ENCODE results near the gene IPO5.

IPO5 gene

DNA sequence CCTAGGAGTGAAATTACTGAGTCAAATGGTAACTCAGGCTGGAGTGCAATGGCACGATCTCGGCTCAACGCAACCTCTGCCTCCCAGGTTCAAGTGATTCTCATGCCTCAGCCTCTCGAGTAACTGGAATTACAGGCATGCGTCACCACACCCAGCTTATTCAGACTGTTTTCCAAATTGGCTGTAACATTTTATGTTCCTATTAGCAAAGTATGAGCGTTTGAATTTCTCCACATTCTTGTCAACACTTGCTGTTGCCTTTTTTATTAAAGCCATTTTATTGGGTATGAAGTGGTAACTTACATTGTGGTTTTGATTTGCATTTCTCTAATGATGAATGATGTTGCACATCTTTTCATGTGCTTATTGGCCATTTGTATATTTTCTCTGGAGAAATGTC lies 7.9 kb downstream of the IPO5 start:
- Histone ChIP-seq H3K9me3 (ENCODE audit: control insufficient read depth, low read length) (no peaks in the 10 kb centered on the region), H3K4me3 (ENCODE audit: low read length) (no peak overlapping the region), H3K4me1 (ENCODE audit: control insufficient read depth, insufficient read depth, low read length) (no peaks in the 10 kb centered on the region), H3K9ac (ENCODE audit: low read length) (no peak overlapping the region), H3K27me3 (ENCODE audit: control insufficient read depth, insufficient read depth, low read length) (no peaks in the 10 kb centered on the region), H3K36me3 (ENCODE audit: control insufficient read depth, insufficient read depth, low read length) (no peaks in the 10 kb centered on the region)

DNA sequence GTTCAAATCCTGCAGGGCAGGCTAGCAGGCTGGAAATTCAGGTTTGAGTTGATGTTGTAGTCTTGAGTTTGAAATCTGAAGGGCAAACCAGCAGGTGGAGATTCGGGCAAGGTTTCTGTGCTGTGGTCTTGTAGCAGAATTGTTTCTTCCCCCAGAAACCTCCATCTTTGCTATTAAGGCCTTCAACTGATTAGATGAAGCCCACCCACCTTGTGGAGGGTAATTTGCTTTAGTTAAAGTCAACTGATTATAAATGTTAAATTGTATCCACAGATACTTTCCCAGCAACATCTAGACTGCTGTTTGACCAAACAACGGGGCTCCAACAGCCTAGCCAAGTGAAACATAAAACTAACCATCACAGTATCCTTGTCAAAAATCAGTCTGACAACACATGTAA lies 9.4 kb downstream of the IPO5 start:
- Histone ChIP-seq H3K36me3 (ENCODE audit: control insufficient read depth, insufficient read depth, low read length) (no peaks in the 10 kb centered on the region), H3K4me1 (ENCODE audit: control insufficient read depth, insufficient read depth, low read length) (no peaks in the 10 kb centered on the region), H3K27me3 (ENCODE audit: control insufficient read depth, insufficient read depth, low read length) (no peaks in the 10 kb centered on the region), H3K4me3 (ENCODE audit: low read length) (no peak overlapping the region), H3K9ac (ENCODE audit: low read length) (no peak overlapping the region), H3K9me3 (ENCODE audit: control insufficient read depth, low read length) (no peaks in the 10 kb centered on the region)

DNA sequence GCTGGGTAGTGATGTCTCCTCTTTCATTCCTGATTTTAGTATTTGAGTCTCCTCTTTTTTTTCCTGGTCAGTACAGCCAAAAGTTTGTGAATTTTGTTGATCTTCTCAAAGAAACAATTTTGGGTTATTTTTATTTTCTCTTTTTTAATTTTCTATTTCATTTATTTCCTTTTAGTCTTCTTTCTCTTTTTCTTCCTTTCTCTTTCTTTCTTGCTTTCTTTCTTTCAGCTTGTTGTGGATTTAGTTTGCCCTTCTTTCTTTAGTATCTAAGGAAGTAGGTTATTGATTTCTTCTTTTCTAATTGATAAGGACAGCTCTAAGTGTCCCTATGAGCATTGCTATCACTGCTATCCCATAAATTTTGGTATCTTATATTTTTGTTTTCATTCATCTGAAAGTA lies 13.8 kb downstream of the IPO5 start:
- Histone ChIP-seq H3K9me3 (ENCODE audit: control insufficient read depth, low read length) (no peaks in the 10 kb centered on the region), H3K36me3 (ENCODE audit: control insufficient read depth, insufficient read depth, low read length) (no peaks in the 10 kb centered on the region), H3K4me1 (ENCODE audit: control insufficient read depth, insufficient read depth, low read length) (no peaks in the 10 kb centered on the region), H3K9ac (ENCODE audit: low read length) (no peak overlapping the region), H3K27me3 (ENCODE audit: control insufficient read depth, insufficient read depth, low read length) (no peaks in the 10 kb centered on the region), H3K4me3 (ENCODE audit: low read length) (no peak overlapping the region)

DNA sequence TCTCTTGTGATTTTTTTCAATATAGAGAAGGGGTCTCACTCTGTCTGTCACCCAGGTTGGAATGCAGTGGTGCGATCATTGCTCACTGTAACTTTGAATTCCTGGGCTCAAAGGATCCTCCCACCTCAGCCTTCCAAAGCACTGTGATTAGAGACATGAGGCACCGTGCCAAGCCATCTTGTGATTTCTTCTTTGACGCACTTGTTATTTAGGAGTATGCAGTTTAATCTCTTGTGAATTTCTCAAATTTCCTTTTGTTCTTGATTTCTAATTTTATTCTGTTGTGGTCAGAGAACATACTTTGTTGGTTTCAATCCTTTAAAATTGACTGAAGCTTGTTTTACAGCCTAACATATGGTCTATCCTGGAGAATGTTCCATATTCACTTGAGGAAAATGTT lies 14.5 kb downstream of the IPO5 start:
- no peak overlapping the region for H3K9ac ChIP-seq (ENCODE audit: low read length)
- H3K36me3 ChIP-seq (ENCODE audit: control insufficient read depth, insufficient read depth, low read length) = no peaks in the 10 kb centered on the region
- H3K27me3 ChIP-seq (ENCODE audit: control insufficient read depth, insufficient read depth, low read length) = no peaks in the 10 kb centered on the region
- H3K4me1 ChIP-seq (ENCODE audit: control insufficient read depth, insufficient read depth, low read length) = no peaks in the 10 kb centered on the region
- H3K4me3 ChIP-seq (ENCODE audit: low read length) = no peak overlapping the region
- H3K9me3 ChIP-seq (ENCODE audit: control insufficient read depth, low read length) = no peaks in the 10 kb centered on the region

- no peaks in the 10 kb centered on the region for H3K9me3 ChIP-seq (ENCODE audit: control insufficient read depth, low read length)
- H3K36me3 ChIP-seq (ENCODE audit: control insufficient read depth, insufficient read depth, low read length) = no peaks in the 10 kb centered on the region
- peaks cover 4% of the 10 kb centered on the region for H3K4me1 ChIP-seq (ENCODE audit: control insufficient read depth, insufficient read depth, low read length)
- no peak overlapping the region for H3K9ac ChIP-seq (ENCODE audit: low read length)
- H3K27me3 ChIP-seq (ENCODE audit: control insufficient read depth, insufficient read depth, low read length) = no peaks in the 10 kb centered on the region
- no peak overlapping the region for H3K4me3 ChIP-seq (ENCODE audit: low read length)
Measured at GRCh38 chr13:97971519-97971918, 18.0 kb downstream of the IPO5 start.

DNA sequence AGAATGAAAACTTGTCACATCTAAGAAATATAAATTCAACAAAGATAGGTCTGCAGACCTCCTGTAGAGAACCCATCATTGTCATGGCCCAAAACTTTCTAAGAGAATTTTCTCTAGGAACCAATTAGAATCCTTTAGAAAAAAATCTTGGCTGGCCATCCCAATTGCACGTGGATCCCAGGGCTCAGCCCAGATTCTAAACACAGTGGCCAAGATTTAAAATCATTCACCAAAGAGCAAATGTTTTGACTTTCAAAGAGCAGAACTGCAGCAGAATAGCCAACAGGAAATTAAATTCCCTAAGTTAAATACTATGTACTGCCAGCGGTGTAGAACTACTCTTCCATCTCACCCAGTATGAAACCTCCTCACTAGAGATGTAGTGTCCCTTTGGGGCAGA lies 21.3 kb downstream of the IPO5 start:
- no peaks in the 10 kb centered on the region for H3K36me3 ChIP-seq (ENCODE audit: control insufficient read depth, insufficient read depth, low read length)

DNA sequence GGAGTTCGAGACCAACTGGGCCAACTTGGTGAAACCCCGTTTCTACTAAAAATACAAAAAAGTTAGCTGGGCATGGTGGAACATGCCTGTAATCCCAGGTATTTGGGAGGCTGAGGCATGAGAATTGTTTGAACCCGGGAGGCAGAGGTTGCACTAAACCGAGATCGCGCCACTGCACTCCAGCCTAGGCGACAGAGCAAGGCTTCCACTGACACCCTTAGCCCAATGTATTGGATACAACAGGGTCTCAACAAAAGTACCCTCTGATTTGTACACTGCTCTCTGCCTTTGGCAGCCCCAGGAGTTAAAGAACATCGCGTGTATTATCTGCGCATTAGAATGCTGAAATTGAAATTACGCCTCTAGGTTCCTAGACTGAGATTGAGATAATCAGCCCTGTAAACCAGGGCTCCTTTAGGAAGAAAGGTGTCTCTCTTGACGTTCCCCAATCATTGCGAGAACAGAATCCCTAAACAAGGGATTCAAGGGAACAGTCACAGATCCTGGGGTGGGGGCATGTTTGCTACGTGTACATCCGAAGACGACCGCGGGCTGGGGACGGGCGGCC lies 21.9 kb downstream of the IPO5 start:
- Histone ChIP-seq H3K9ac (ENCODE audit: low read length) (peak overlapping the region; percentile 87), H3K9me3 (ENCODE audit: control insufficient read depth, low read length) (no peaks in the 10 kb centered on the region), H3K27me3 (ENCODE audit: control insufficient read depth, insufficient read depth, low read length) (no peaks in the 10 kb centered on the region), H3K4me1 (ENCODE audit: control insufficient read depth, insufficient read depth, low read length) (peaks cover 7% of the 10 kb centered on the region), H3K4me3 (ENCODE audit: low read length) (peak overlapping the region; percentile 57), H3K36me3 (ENCODE audit: control insufficient read depth, insufficient read depth, low read length) (no peaks in the 10 kb centered on the region)

More for the DNA sequence above, 21.3 kb downstream of the IPO5 start:
- H3K9me3 ChIP-seq (ENCODE audit: control insufficient read depth, low read length) = no peaks in the 10 kb centered on the region
- no peaks in the 10 kb centered on the region for H3K27me3 ChIP-seq (ENCODE audit: control insufficient read depth, insufficient read depth, low read length)
- no peak overlapping the region for H3K4me3 ChIP-seq (ENCODE audit: low read length)
- H3K9ac ChIP-seq (ENCODE audit: low read length) = no peak overlapping the region
- H3K4me1 ChIP-seq (ENCODE audit: control insufficient read depth, insufficient read depth, low read length) = peaks cover 7% of the 10 kb centered on the region

DNA sequence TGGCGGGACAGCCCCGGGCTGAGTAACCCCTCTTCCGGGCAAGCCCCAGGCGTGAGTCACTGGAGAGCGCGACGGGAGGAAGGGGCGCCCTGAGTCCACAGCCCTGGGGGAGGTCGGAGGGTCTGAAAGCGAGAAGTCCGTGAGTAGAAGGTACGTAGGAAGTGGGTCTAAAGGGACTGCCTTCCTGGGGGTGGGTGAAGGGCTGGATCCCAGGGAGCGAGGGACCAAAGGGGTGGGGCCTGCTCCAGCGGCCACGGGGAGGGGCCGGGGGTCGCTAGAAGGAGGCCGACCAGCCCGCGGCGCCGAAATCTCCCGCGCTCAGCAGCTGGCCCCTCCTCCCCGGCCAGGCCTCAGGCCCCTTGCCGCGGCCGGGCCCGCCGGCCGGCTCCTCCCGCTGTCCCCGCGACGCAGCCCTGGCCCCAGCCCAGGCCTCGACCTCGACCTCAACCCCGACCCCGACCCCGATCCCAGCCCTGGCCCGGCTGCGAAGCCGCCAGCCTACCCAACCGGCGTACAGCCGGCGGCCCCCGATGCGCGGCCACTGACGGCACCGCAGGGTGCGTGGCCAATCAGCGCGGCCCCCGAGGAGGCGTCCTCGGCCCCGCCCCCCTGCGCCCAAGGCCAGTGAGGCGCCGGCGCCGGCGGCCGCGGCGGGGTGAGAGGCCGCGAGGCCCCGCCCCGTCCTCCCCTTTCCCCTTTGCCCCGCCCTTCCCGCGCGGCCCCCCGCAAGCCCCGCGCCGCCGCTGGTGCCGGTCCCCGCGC lies 22.6 kb downstream of the IPO5 start:
- H3K9ac ChIP-seq (ENCODE audit: low read length) = peak overlapping the region; percentile 87
- H3K36me3 ChIP-seq (ENCODE audit: control insufficient read depth, insufficient read depth, low read length) = no peaks in the 10 kb centered on the region
- no peaks in the 10 kb centered on the region for H3K27me3 ChIP-seq (ENCODE audit: control insufficient read depth, insufficient read depth, low read length)
- H3K4me3 ChIP-seq (ENCODE audit: low read length) = peak overlapping the region; percentile 57
- H3K4me1 ChIP-seq (ENCODE audit: control insufficient read depth, insufficient read depth, low read length) = peaks cover 7% of the 10 kb centered on the region
- no peaks in the 10 kb centered on the region for H3K9me3 ChIP-seq (ENCODE audit: control insufficient read depth, low read length)

DNA sequence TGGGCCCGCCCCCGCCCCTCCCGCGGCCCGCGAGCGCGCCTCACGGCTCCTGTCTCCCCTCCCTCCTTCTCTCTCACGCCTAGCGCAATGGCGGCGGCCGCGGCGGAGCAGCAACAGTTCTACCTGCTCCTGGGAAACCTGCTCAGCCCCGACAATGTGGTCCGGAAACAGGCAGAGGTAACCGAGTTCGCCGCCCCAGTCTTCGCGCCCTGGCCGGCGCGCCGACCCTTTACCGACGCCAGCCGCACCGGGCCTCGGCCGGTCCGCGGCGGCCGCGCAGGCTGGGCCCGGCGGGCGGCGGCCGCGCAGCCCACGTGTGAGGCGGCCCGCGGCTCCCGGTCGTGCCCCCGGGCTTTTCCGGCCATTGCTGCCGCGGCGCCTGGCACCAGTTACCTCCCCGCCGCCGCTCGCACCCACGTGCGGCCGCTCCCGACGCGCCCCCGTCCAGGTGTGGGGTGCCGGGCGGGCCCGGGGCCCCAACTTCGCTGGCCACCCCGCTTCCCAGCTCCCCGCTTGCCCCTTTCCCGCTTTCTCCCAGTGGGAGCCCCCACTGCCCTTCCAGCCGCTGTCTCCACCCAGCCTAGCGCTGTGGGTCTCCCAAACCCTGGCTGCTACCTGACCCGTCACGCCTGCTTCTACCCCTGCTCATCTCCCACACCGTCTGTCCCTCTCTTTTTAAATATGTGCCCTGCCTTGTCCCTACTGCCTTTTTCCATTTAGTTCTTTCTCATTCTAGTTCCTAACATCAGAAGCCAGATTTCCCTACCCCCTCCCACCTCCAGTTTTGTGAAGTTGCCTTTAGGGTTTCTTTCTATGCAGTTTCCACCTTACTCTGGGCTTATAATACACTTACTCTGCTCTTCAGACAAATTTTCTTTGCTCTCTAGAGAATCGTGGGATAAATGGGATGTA lies 23.4 kb downstream of the IPO5 start:
- peaks cover 7% of the 10 kb centered on the region for H3K4me1 ChIP-seq (ENCODE audit: control insufficient read depth, insufficient read depth, low read length)
- H3K4me3 ChIP-seq (ENCODE audit: low read length) = peak overlapping the region; percentile 74
- no peaks in the 10 kb centered on the region for H3K9me3 ChIP-seq (ENCODE audit: control insufficient read depth, low read length)
- peak overlapping the region; percentile 82 for H3K9ac ChIP-seq (ENCODE audit: low read length)
- no peaks in the 10 kb centered on the region for H3K27me3 ChIP-seq (ENCODE audit: control insufficient read depth, insufficient read depth, low read length)
- H3K36me3 ChIP-seq (ENCODE audit: control insufficient read depth, insufficient read depth, low read length) = no peaks in the 10 kb centered on the region

- Histone ChIP-seq H3K4me1 (ENCODE audit: control insufficient read depth, insufficient read depth, low read length) (peaks cover 7% of the 10 kb centered on the region), H3K9ac (ENCODE audit: low read length) (no peak overlapping the region)
Measured at GRCh38 chr13:97977982-97978381, 24.5 kb downstream of the IPO5 start.

GRCh38 chr13:97978651-97979050 lies 25.2 kb downstream of the IPO5 start:
- Histone ChIP-seq H3K36me3 (ENCODE audit: control insufficient read depth, insufficient read depth, low read length) (no peaks in the 10 kb centered on the region), H3K27me3 (ENCODE audit: control insufficient read depth, insufficient read depth, low read length) (no peaks in the 10 kb centered on the region), H3K9ac (ENCODE audit: low read length) (no peak overlapping the region), H3K9me3 (ENCODE audit: control insufficient read depth, low read length) (no peaks in the 10 kb centered on the region), H3K4me1 (ENCODE audit: control insufficient read depth, insufficient read depth, low read length) (peaks cover 7% of the 10 kb centered on the region), H3K4me3 (ENCODE audit: low read length) (no peak overlapping the region)

More at GRCh38 chr13:97977982-97978381, 24.5 kb downstream of the IPO5 start:
- Histone ChIP-seq H3K9me3 (ENCODE audit: control insufficient read depth, low read length) (no peaks in the 10 kb centered on the region), H3K27me3 (ENCODE audit: control insufficient read depth, insufficient read depth, low read length) (no peaks in the 10 kb centered on the region), H3K4me3 (ENCODE audit: low read length) (no peak overlapping the region), H3K36me3 (ENCODE audit: control insufficient read depth, insufficient read depth, low read length) (no peaks in the 10 kb centered on the region)

DNA sequence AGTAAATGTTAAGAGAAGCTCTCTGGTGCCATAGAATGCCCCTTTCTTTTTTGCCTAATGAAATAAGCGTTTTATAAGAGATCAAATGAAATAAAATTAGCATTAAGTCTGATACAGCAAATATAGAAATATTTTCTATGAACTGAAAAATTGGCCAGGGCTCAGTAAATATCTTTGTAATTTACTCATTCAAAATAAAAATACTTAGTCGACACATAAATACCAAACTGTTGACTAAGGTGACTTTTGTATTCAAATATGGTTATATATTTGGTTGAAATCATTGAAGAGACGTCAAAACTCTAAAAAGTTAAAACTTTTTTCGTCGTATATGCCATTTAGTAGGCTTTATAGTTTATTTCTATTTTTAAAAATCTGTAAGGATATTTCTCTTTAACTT lies 25.6 kb downstream of the IPO5 start:
- H3K9me3 ChIP-seq (ENCODE audit: control insufficient read depth, low read length) = no peaks in the 10 kb centered on the region
- H3K4me1 ChIP-seq (ENCODE audit: control insufficient read depth, insufficient read depth, low read length) = peaks cover 7% of the 10 kb centered on the region
- H3K36me3 ChIP-seq (ENCODE audit: control insufficient read depth, insufficient read depth, low read length) = no peaks in the 10 kb centered on the region
- H3K4me3 ChIP-seq (ENCODE audit: low read length) = no peak overlapping the region
- H3K27me3 ChIP-seq (ENCODE audit: control insufficient read depth, insufficient read depth, low read length) = no peaks in the 10 kb centered on the region
- H3K9ac ChIP-seq (ENCODE audit: low read length) = no peak overlapping the region

Measured in mucosa of stomach (tissue), 1 donor.